Gastroesophageal sphincter (tissue), 4 donors: ENCODE results near the gene MEIOC. TPM values are rescaled to one million over a fixed set of nuclear protein-coding genes. Genes with fewer than 3 reads are reported as not detected.

ENCODE experiments used
- ATAC-seq: fragments of 150-250 bp; one replicate; pipeline ENCODE4 v1.9.1; 2016; ENCODE audit warnings: mild to moderate bottlenecking, moderate library complexity
- H3K27ac ChIP-seq, 4 donors: fragments of 200-600 bp; sonication (generic) in 3 of 4; 1 replicate in 3 of 4; 2 replicates in 1 of 4; pipeline ENCODE4 v1.5.1; 2016 to 2019
- H3K27me3 ChIP-seq: fragments of 200-600 bp; sonication (generic); one replicate; pipeline ENCODE4 v1.5.1; 2019
- H3K36me3 ChIP-seq, 2 donors: fragments of 200-600 bp; sonication (generic); one replicate each; pipeline ENCODE4 v1.5.1; 2019; ENCODE audit warnings: control low read depth in 1 of 2
- H3K4me1 ChIP-seq, 3 donors: fragments of 200-600 bp; sonication (generic); 1 replicate in 2 of 3; 2 replicates in 1 of 3; pipeline ENCODE4 v1.5.1; 2016 to 2019; ENCODE audit warnings: control low read depth in 2 of 3
- H3K4me3 ChIP-seq, 2 donors: fragments of 200-600 bp; sonication (generic); one replicate each; pipeline ENCODE4 v1.5.1; 2019; ENCODE audit warnings: mild to moderate bottlenecking in 1 of 2, moderate library complexity in 1 of 2
- H3K9me3 ChIP-seq, 3 donors: fragments of 200-600 bp; sonication (generic); one replicate each; pipeline ENCODE4 v1.5.1; 2017 to 2019; ENCODE audit warnings: control low read depth in 2 of 3
- CTCF ChIP-seq, 4 experiments: fragments of 200-600 bp in 2 of 4; fragments of 450-650 bp in 2 of 4; sonication (generic) in 1 of 4; IDR thresholded peaks; one replicate each; pipeline ENCODE4 v1.5.1; 2017 to 2019; ENCODE audit warnings: antibody characterized with exemption in 4 of 4, mild to moderate bottlenecking in 2 of 4, moderate library complexity in 2 of 4
- EP300 ChIP-seq: sonication (generic); formaldehyde crosslinking; IDR thresholded peaks from one replicate; pipeline ENCODE4 v1.6.1; 2017; ENCODE audit warnings: antibody characterized with exemption, mild to moderate bottlenecking
- POLR2A ChIP-seq, 2 donors: fragments of 450-650 bp; IDR thresholded peaks; one replicate each; pipeline ENCODE4 v1.6.1; 2017; ENCODE audit warnings: antibody characterized with exemption in 2 of 2, mild to moderate bottlenecking in 2 of 2, moderate library complexity in 1 of 2
- POLR2AphosphoS5 ChIP-seq: sonication (generic); formaldehyde crosslinking; IDR thresholded peaks from one replicate; pipeline ENCODE4 v1.6.1; 2017; ENCODE audit warnings: antibody characterized with exemption
- WGBS, 2 donors: methylation state at CpG; one replicate each; pipeline ENCODE4 v1.1.5; 2018; ENCODE audit warnings: low coverage in 1 of 2; 5-methylcytosine and 5-hydroxymethylcytosine counted together
- total RNA-seq, 4 donors: library from RNA; depleted of rRNA; stranded (reverse); fragments of >200 nt; gene quantifications; one replicate each; pipeline ENCODE4 v1.1.0, GENCODE V29; 2016

The MEIOC gene
- total RNA-seq, 4 donors from 2014 or later: 0.12 to 0.47 TPM; not detected in 2

GRCh38 chr17:44652727-44653126, 3.5 kb upstream of the MEIOC start:
- Histone ChIP-seq H3K27ac (no peak overlapping the region), H3K4me3 (no peak overlapping the region), H3K9me3 (peaks cover 0 to 11% (median 0%) of the 10 kb centered on the region in 3 donors), H3K4me1 (peaks cover 0 to 14% (median 4%) of the 10 kb centered on the region in 3 donors), H3K36me3 (no peaks in the 10 kb centered on the region), H3K27me3 (peaks cover 66% of the 10 kb centered on the region)
- WGBS, 2 donors: 73 to 75% methylated on average over 5 to 7 of the region's 8 CpGs
- no peak for ATAC-seq
- TF ChIP-seq EP300 (no peak), POLR2A (IDR thresholded peaks at IDR 0.05) (no peak), POLR2AphosphoS5 (no peak), CTCF (IDR thresholded peaks at IDR 0.05) (no peak)

- Histone ChIP-seq H3K27ac (no peak overlapping the region), H3K36me3 (no peaks in the 10 kb centered on the region), H3K9me3 (peaks cover 0 to 11% (median 0%) of the 10 kb centered on the region in 3 donors), H3K4me1 (peaks cover 0 to 14% (median 4%) of the 10 kb centered on the region in 3 donors), H3K4me3 (no peak overlapping the region), H3K27me3 (peaks cover 72% of the 10 kb centered on the region)
- ATAC-seq: no peak
- TF ChIP-seq EP300 (no peak), CTCF (IDR thresholded peaks at IDR 0.05) (no peak), POLR2AphosphoS5 (no peak), POLR2A (IDR thresholded peaks at IDR 0.05) (no peak)
- 83 to 97% methylated on average over 3 of the region's 3 CpGs for WGBS, 2 donors
Measured at GRCh38 chr17:44653384-44653783, 2.9 kb upstream of the MEIOC start.

GRCh38 chr17:44653954-44654353, 2.3 kb upstream of the MEIOC start:
- no peak overlapping the region for H3K4me3 ChIP-seq
- peaks cover 68% of the 10 kb centered on the region for H3K27me3 ChIP-seq
- no peak overlapping the region for H3K27ac ChIP-seq
- no peak for ATAC-seq
- peaks cover 0 to 11% (median 0%) of the 10 kb centered on the region in 3 donors for H3K9me3 ChIP-seq
- TF ChIP-seq CTCF (IDR thresholded peaks at IDR 0.05): no peak
- no peak for TF ChIP-seq POLR2AphosphoS5
- TF ChIP-seq POLR2A (IDR thresholded peaks at IDR 0.05): no peak
- TF ChIP-seq EP300: no peak
- H3K36me3 ChIP-seq: no peaks in the 10 kb centered on the region
- H3K4me1 ChIP-seq: peaks cover 0 to 14% (median 4%) of the 10 kb centered on the region in 3 donors
- 17 to 83% methylated on average over 1 of the region's 1 CpG for WGBS, 2 donors

- Histone ChIP-seq H3K27ac (no peak overlapping the region), H3K4me1 (peaks cover 0 to 3% (median 0%) of the 10 kb centered on the region in 3 donors), H3K27me3 (peaks cover 27% of the 10 kb centered on the region), H3K9me3 (no peaks in the 10 kb centered on the region), H3K4me3 (no peak overlapping the region), H3K36me3 (no peaks in the 10 kb centered on the region)
- no peak for ATAC-seq
- TF ChIP-seq POLR2AphosphoS5: no peak
- TF ChIP-seq CTCF (IDR thresholded peaks at IDR 0.05): no peak
- no peak for TF ChIP-seq POLR2A (IDR thresholded peaks at IDR 0.05)
- no peak for TF ChIP-seq EP300
- WGBS, 2 donors: 77 to 100% methylated on average over 2 of the region's 2 CpGs
Measured at GRCh38 chr17:44661835-44662234, 5.6 kb downstream of the MEIOC start.

- no peak for ATAC-seq
Measured at GRCh38 chr17:44663095-44663494, 6.8 kb downstream of the MEIOC start.

More at GRCh38 chr17:44663095-44663494, 6.8 kb downstream of the MEIOC start:
- WGBS, 2 donors: 67 to 75% methylated on average over 1 of the region's 1 CpG
- no peak overlapping the region for H3K27ac ChIP-seq
- H3K9me3 ChIP-seq: no peaks in the 10 kb centered on the region
- no peak overlapping the region for H3K4me3 ChIP-seq
- H3K27me3 ChIP-seq: peaks cover 14% of the 10 kb centered on the region
- no peak for TF ChIP-seq EP300
- no peak for TF ChIP-seq CTCF (IDR thresholded peaks at IDR 0.05)
- TF ChIP-seq POLR2AphosphoS5: no peak
- TF ChIP-seq POLR2A (IDR thresholded peaks at IDR 0.05): no peak
- H3K36me3 ChIP-seq: no peaks in the 10 kb centered on the region
- no peaks in the 10 kb centered on the region for H3K4me1 ChIP-seq
